ENCODE results near the gene ATP8B2.
"Not testable (repeated sequence)": the region's sequence is repeated elsewhere in the genome, so short reads cannot be mapped to it uniquely, and the experiment has no call there.

ATP8B2 gene

GRCh38 chr1:154324669-154325582 is at the start of gene ATP8B2:
ATP8B2 (plus strand) TSS chr1:154325525; CDS start chr1:154328142, 2,617 bp downstream.
- DNase-seq (ENCODE audit: low spot score): peak; percentile 90

GRCh38 chr1:154276797-154277196 is 48.5 kb upstream of the ATP8B2 start:
- DNase-seq (ENCODE audit: low spot score): no peak

GRCh38 chr1:154287591-154287990 is 37.7 kb upstream of the ATP8B2 start:
- not testable (repeated sequence) for DNase-seq (ENCODE audit: low spot score)

- no peak for DNase-seq (ENCODE audit: low spot score)
These were observed 36.7 kb upstream of the ATP8B2 start for GRCh38 chr1:154288661-154289060.

- no peak for DNase-seq (ENCODE audit: low spot score)
These were observed 34.4 kb upstream of the ATP8B2 start for GRCh38 chr1:154290921-154291320.

GRCh38 chr1:154295408-154296235 is 29.7 kb upstream of the ATP8B2 start:
- DNase-seq (ENCODE audit: low spot score): no peak

GRCh38 chr1:154301582-154301981 is 23.7 kb upstream of the ATP8B2 start:
- no peak for DNase-seq (ENCODE audit: low spot score)

GRCh38 chr1:154304664-154305337 is 20.5 kb upstream of the ATP8B2 start:
- no peak for DNase-seq (ENCODE audit: low spot score)

- no peak for DNase-seq (ENCODE audit: low spot score)
These were observed 19.2 kb upstream of the ATP8B2 start for GRCh38 chr1:154306151-154306550.

GRCh38 chr1:154307670-154308270 is 17.6 kb upstream of the ATP8B2 start:
- DNase-seq (ENCODE audit: low spot score): not testable (repeated sequence)

- not testable (repeated sequence) for DNase-seq (ENCODE audit: low spot score)
These were observed 16.2 kb upstream of the ATP8B2 start for GRCh38 chr1:154309136-154309535.

GRCh38 chr1:154312229-154313065 is 12.9 kb upstream of the ATP8B2 start:
- DNase-seq (ENCODE audit: low spot score): not testable (repeated sequence)

- no peak for DNase-seq (ENCODE audit: low spot score)
These were observed 12.3 kb upstream of the ATP8B2 start for GRCh38 chr1:154313066-154313356.

- DNase-seq (ENCODE audit: low spot score): not testable (repeated sequence)
These were observed 11.1 kb upstream of the ATP8B2 start for GRCh38 chr1:154314226-154314625.

GRCh38 chr1:154316704-154317103 is 8.6 kb upstream of the ATP8B2 start:
- no peak for DNase-seq (ENCODE audit: low spot score)

GRCh38 chr1:154318386-154318785 is 6.9 kb upstream of the ATP8B2 start:
- no peak for DNase-seq (ENCODE audit: low spot score)

- DNase-seq (ENCODE audit: low spot score): no peak
These were observed 4.3 kb upstream of the ATP8B2 start, which contains the start of gene AQP10 for GRCh38 chr1:154320882-154321608. AQP10 (plus strand) TSS chr1:154321093; CDS start chr1:154321156, 63 bp downstream.

GRCh38 chr1:154321609-154321934 is 3.8 kb upstream of the ATP8B2 start:
- not testable (repeated sequence) for DNase-seq (ENCODE audit: low spot score)

- no peak for DNase-seq (ENCODE audit: low spot score)
These were observed 1.8 kb upstream of the ATP8B2 start for GRCh38 chr1:154323493-154323892.

- no peak for DNase-seq (ENCODE audit: low spot score)
These were observed 1.1 kb upstream of the ATP8B2 start for GRCh38 chr1:154324241-154324640.
